ENCODE data around the gene IRF9.

GRCh38 chr14:24113801-24114531, 47.1 kb upstream of the IRF9 start:
- TF ChIP-seq EP300 (IDR thresholded peaks at IDR 0.05), result no peak
- TF ChIP-seq CTCF (IDR thresholded peaks at IDR 0.05), result peak in 2 of 7 experiments; percentile 4 to 6
- TF ChIP-seq POLR2A (IDR thresholded peaks at IDR 0.05), result peak in 2 of 4 donors; percentile 42 to 57

All from stomach (tissue), 4 donors.